Karpas-422 (cell line): ENCODE results near the gene TNS3. TPM values are rescaled to one million over a fixed set of nuclear protein-coding genes. Genes with fewer than 3 reads are reported as not detected.

Experiments used
- DNase-seq: peaks from one replicate; pipeline ENCODE4 v3.0.0-alpha.2; 2015
- H2AFZ ChIP-seq: fragments of 200-600 bp; sonication (generic); 2 replicates; pipeline ENCODE4 v1.6.1; 2014; ENCODE audit warnings: antibody characterized with exemption, low read length, mixed read lengths
- H3K27ac ChIP-seq: fragments of 200-600 bp; sonication (generic); 2 replicates; pipeline ENCODE4 v1.5.1; 2014; ENCODE audit warnings: mild to moderate bottlenecking, low read length, moderate library complexity
- H3K27me3 ChIP-seq: fragments of 200-600 bp; sonication (generic); 2 replicates; pipeline ENCODE4 v1.6.1; 2014; ENCODE audit warnings: low read length, mixed read lengths
- H3K36me3 ChIP-seq: fragments of 200-600 bp; sonication (generic); 2 replicates; pipeline ENCODE4 v1.6.1; 2014; ENCODE audit warnings: low read length, mixed read lengths; ENCODE audit not compliant: insufficient read depth
- H3K4me1 ChIP-seq: fragments of 200-600 bp; sonication (generic); 2 replicates; pipeline ENCODE4 v1.6.1; 2014; ENCODE audit warnings: mild to moderate bottlenecking, low read length, mixed read lengths
- H3K4me2 ChIP-seq: fragments of 200-600 bp; sonication (generic); 2 replicates; pipeline ENCODE4 v1.6.1; 2014; ENCODE audit warnings: low read length, low read depth, mild to moderate bottlenecking; ENCODE audit not compliant: poor library complexity, severe bottlenecking
- H3K4me3 ChIP-seq: fragments of 200-600 bp; sonication (generic); 2 replicates; pipeline ENCODE4 v1.5.1; 2014; ENCODE audit warnings: mild to moderate bottlenecking, antibody characterized with exemption, low read length, mixed read lengths
- H3K79me2 ChIP-seq: fragments of 200-600 bp; sonication (generic); 2 replicates; pipeline ENCODE4 v1.6.1; 2014; ENCODE audit warnings: mild to moderate bottlenecking, low read length, mixed read lengths
- H3K9ac ChIP-seq: fragments of 200-600 bp; sonication (generic); 2 replicates; pipeline ENCODE4 v1.6.0; 2014; ENCODE audit warnings: low read length
- H3K9me2 ChIP-seq: fragments of 200-600 bp; sonication (generic), shearing (Covaris generic); replicated peaks from 2 replicates; pipeline ENCODE4 v1.6.0; 2014; ENCODE audit warnings: mild to moderate bottlenecking, low read length, moderate library complexity; ENCODE audit not compliant: insufficient read depth
- H3K9me3 ChIP-seq: fragments of 300-700, 200-600 bp; sonication (generic); 2 replicates; pipeline ENCODE4 v1.6.1; 2014; ENCODE audit warnings: low read length, mixed read lengths
- H4K20me1 ChIP-seq: fragments of 200-600 bp; sonication (generic); 2 replicates; pipeline ENCODE4 v1.6.1; 2014; ENCODE audit warnings: mild to moderate bottlenecking, antibody characterized with exemption, low read length, low read depth; ENCODE audit not compliant: insufficient read depth
- total RNA-seq: library from RNA; depleted of rRNA; stranded (reverse); fragments of >200 nt; shearing (Covaris generic); gene quantifications from 2 replicates; pipeline ENCODE4 v1.2.3, GENCODE V29; 2014; ENCODE audit warnings: low replicate concordance

Gene TNS3
- total RNA-seq, 1 experiment from 2014 or later: 56.6 TPM

DNA sequence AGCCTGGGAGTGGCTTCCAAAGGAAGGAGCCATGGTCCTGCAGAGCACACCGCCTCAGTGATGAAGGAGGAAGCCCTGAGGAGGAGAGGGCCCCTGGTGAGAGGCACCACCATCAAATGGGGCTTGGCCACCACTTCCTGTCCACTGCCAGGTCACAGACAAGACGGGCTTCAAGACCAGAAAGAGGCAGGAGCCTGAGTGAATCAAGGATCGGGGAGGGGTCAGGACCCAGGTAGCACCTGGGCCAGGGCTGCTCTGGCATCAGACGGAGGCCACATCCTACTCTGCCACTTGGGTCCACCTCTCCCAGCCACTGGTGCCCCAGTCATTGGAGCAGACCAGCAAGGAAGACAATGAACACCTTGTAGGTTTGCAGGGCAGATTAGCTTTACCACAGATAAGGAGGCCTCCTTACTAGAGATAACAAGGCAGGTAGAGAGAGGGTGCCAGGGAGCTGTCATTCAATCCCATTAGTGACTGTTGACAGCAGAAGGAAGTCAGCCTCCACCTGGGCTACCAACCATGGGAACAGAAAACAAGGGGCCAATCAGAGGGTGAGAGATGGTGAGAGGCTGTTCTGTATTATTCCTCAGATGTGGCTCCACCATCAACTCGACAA is 143.4 kb downstream of the TNS3 start:
- no peaks in the 10 kb centered on the region for H3K9me3 ChIP-seq
- no peak for DNase-seq
- H2AFZ ChIP-seq: no peak overlapping the region
- H3K4me1 ChIP-seq: no peaks in the 10 kb centered on the region
- H3K9ac ChIP-seq: no peak overlapping the region
- no peaks in the 10 kb centered on the region for H3K27me3 ChIP-seq
- H3K79me2 ChIP-seq: peaks cover 26% of the 10 kb centered on the region
- H3K9me2 ChIP-seq: no peaks in the 10 kb centered on the region
- H3K4me3 ChIP-seq: no peak overlapping the region
- H4K20me1 ChIP-seq: no peaks in the 10 kb centered on the region
- peaks cover 8% of the 10 kb centered on the region; the same call in 1 of the 2 replicates for H3K36me3 ChIP-seq
- no peak overlapping the region for H3K4me2 ChIP-seq
- H3K27ac ChIP-seq: no peak overlapping the region

- DNase-seq: peak; percentile 72
- H2AFZ ChIP-seq: no peak overlapping the region
- H3K9me3 ChIP-seq: no peaks in the 10 kb centered on the region
- peaks cover 8% of the 10 kb centered on the region for H3K36me3 ChIP-seq
- H3K27me3 ChIP-seq: no peaks in the 10 kb centered on the region
- peaks cover 8% of the 10 kb centered on the region; the same call in 1 of the 2 replicates for H3K79me2 ChIP-seq
- H3K4me2 ChIP-seq: no peak overlapping the region
- no peak overlapping the region for H3K9ac ChIP-seq
- no peak overlapping the region for H3K4me3 ChIP-seq
- H3K9me2 ChIP-seq: no peaks in the 10 kb centered on the region
- H3K27ac ChIP-seq: 0 out of 2 replicates have a peak overlapping the region, but pooled peaks have one; percentile 9
- H4K20me1 ChIP-seq: no peaks in the 10 kb centered on the region
- H3K4me1 ChIP-seq: no peaks in the 10 kb centered on the region
Measured at GRCh38 chr7:47435889-47436312, 146.0 kb downstream of the TNS3 start.

- no peaks in the 10 kb centered on the region for H3K9me3 ChIP-seq
- no peak overlapping the region for H3K27ac ChIP-seq
- H3K79me2 ChIP-seq: peaks cover 14% of the 10 kb centered on the region; the same call in 1 of the 2 replicates
- H3K4me1 ChIP-seq: no peaks in the 10 kb centered on the region
- H3K4me2 ChIP-seq: no peak overlapping the region
- H3K9ac ChIP-seq: no peak overlapping the region
- no peaks in the 10 kb centered on the region for H3K9me2 ChIP-seq
- H3K27me3 ChIP-seq: no peaks in the 10 kb centered on the region
- no peak for DNase-seq
- no peaks in the 10 kb centered on the region for H4K20me1 ChIP-seq
- H3K4me3 ChIP-seq: no peak overlapping the region
- no peak overlapping the region for H2AFZ ChIP-seq
- H3K36me3 ChIP-seq: peaks cover 8% of the 10 kb centered on the region
Measured at GRCh38 chr7:47433564-47433895, 148.4 kb downstream of the TNS3 start.

DNA sequence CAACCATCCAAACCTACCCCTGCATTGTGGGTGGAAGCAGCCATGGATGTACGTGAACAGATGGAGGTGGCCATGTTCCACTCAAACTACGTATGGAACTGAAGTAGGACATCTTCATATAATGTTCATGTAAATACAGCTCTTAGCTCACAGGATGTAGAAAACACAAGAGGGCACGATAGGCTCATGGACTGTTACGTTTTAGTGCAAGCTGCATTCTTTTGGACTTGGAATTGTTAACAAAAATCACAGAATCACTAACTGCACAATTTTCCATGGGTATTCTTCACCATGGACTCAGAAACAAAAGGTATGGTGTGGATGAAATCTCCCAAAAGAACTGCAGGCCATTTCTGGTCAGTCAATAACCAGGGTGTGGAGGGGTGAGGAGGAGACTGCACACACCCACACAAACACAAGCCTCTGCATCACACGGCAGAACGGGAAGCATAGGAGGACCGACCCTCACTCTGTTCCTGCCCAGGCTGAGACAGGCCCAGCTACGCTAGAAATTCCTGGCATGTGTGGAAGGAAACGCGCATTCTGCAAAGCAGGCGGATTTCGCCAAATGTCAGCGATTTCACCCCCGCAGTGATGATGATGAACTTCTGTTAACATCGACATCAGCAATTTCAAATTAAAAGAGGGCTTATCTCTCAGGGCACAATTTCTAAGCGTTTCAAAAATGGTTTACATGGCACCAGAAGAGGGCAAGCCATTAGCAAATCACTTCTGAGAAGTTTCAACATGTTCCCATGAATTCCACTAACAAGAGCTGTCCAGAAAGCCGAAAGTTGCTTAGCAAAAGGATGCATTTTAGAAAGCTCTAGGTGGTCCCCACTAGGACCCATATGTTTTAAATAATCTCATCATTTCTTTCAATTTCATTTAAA is 149.0 kb downstream of the TNS3 start:
- no peak overlapping the region for H3K4me3 ChIP-seq
- no peaks in the 10 kb centered on the region for H3K27me3 ChIP-seq
- no peak for DNase-seq
- H3K9me2 ChIP-seq: no peaks in the 10 kb centered on the region
- no peak overlapping the region for H3K27ac ChIP-seq
- H2AFZ ChIP-seq: no peak overlapping the region
- H3K36me3 ChIP-seq: peaks cover 8% of the 10 kb centered on the region
- no peak overlapping the region for H3K9ac ChIP-seq
- H3K4me2 ChIP-seq: no peak overlapping the region
- no peaks in the 10 kb centered on the region for H4K20me1 ChIP-seq
- no peaks in the 10 kb centered on the region for H3K4me1 ChIP-seq
- H3K79me2 ChIP-seq: peaks cover 14% of the 10 kb centered on the region; the same call in 1 of the 2 replicates
- no peaks in the 10 kb centered on the region for H3K9me3 ChIP-seq

- H3K27ac ChIP-seq: no peak overlapping the region
- peaks cover 12% of the 10 kb centered on the region for H3K36me3 ChIP-seq
- H4K20me1 ChIP-seq: no peaks in the 10 kb centered on the region
- DNase-seq: no peak
- no peaks in the 10 kb centered on the region for H3K27me3 ChIP-seq
- H3K79me2 ChIP-seq: peaks cover 10% of the 10 kb centered on the region; the same call in 1 of the 2 replicates
- H3K4me3 ChIP-seq: no peak overlapping the region
- H3K4me2 ChIP-seq: no peak overlapping the region
- no peak overlapping the region for H2AFZ ChIP-seq
- no peaks in the 10 kb centered on the region for H3K9me2 ChIP-seq
- H3K9ac ChIP-seq: no peak overlapping the region
- no peaks in the 10 kb centered on the region for H3K4me1 ChIP-seq
- H3K9me3 ChIP-seq: no peaks in the 10 kb centered on the region
Measured at GRCh38 chr7:47430422-47430821, 151.5 kb downstream of the TNS3 start.

DNA sequence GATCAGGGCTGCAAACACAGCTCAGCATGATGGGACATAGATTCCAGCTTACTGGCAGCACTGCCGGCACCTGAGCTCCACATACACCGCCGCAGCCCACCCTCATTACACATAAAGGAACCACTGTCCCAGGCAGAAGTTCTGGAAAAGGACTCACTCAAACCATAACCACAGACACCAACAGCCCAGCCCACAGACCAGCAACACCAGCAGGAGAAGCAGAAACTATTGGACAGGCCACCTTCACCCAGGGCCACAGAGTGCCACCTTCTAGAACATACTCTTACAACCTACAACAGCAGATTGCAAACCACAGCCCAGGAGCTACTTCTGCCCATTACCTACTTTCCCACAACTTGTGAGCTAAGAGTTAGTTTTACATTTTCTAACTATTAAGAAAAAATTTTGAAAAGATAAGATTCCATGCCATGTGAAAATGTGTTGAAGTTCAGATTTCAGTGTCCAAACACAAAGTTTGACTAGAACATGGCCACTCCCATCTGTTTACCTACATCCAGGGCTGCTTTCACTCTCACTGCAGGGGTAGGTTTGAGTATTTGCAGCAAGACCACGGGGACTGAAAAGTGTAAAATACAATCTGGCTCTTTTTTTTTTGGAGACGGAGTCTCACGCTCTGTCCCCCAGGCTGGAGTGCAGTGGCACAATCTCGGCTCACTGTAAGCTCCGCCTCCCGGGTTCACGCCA is 153.0 kb downstream of the TNS3 start:
- Histone ChIP-seq H3K4me2 (no peak overlapping the region), H3K4me3 (no peak overlapping the region), H3K4me1 (no peaks in the 10 kb centered on the region), H3K9me2 (no peaks in the 10 kb centered on the region), H3K36me3 (peaks cover 8% of the 10 kb centered on the region), H3K27ac (no peak overlapping the region), H2AFZ (no peak overlapping the region), H4K20me1 (no peaks in the 10 kb centered on the region), H3K9me3 (no peaks in the 10 kb centered on the region), H3K9ac (no peak overlapping the region), H3K27me3 (no peaks in the 10 kb centered on the region), H3K79me2 (peaks cover 9% of the 10 kb centered on the region; the same call in 1 of the 2 replicates)
- DNase-seq: no peak

GRCh38 chr7:47428052-47428767 is 153.7 kb downstream of the TNS3 start:
- no peak for DNase-seq
- Histone ChIP-seq H3K4me1 (no peaks in the 10 kb centered on the region), H3K9ac (no peak overlapping the region), H3K27me3 (no peaks in the 10 kb centered on the region), H3K4me2 (no peak overlapping the region), H3K4me3 (no peak overlapping the region), H3K9me3 (no peaks in the 10 kb centered on the region), H3K27ac (no peak overlapping the region), H3K9me2 (no peaks in the 10 kb centered on the region), H4K20me1 (no peaks in the 10 kb centered on the region), H3K79me2 (peaks cover 8% of the 10 kb centered on the region; the same call in 1 of the 2 replicates), H2AFZ (no peak overlapping the region), H3K36me3 (peaks cover 8% of the 10 kb centered on the region)
